NCI-H526 treated with DMSO at 0.1 percent for 48 hours (cell line): ENCODE data around the gene EXOSC10.
"Not testable (repeated sequence)": the region's sequence is repeated elsewhere in the genome, so short reads cannot be mapped to it uniquely, and the experiment has no call there.

ENCODE experiments used
- DNase-seq: peaks from one replicate; lab custom pipeline; 2025; lab: John Stamatoyannopoulos, UW

EXOSC10 gene

GRCh38 chr1:11061652-11062365 lies 37.9 kb downstream of the EXOSC10 start:
- no peak for DNase-seq

GRCh38 chr1:11059968-11060830 lies 39.5 kb downstream of the EXOSC10 start, which contains the start of gene SRM:
Gene SRM, minus strand, starts transcription at chr1:11060018. Its CDS starts 75 bp downstream, at chr1:11059943.
- DNase-seq: peak; percentile 75

GRCh38 chr1:11059155-11059967 lies 40.3 kb downstream of the EXOSC10 start:
- DNase-seq: no peak

- DNase-seq: no peak
Measured at GRCh38 chr1:11058595-11059154, 41.0 kb downstream of the EXOSC10 start.

GRCh38 chr1:11058026-11058425 lies 41.6 kb downstream of the EXOSC10 start:
- DNase-seq: no peak

- no peak for DNase-seq
Measured at GRCh38 chr1:11057477-11057876, 42.2 kb downstream of the EXOSC10 start.

GRCh38 chr1:11056504-11056903 lies 43.2 kb downstream of the EXOSC10 start:
- DNase-seq: no peak

GRCh38 chr1:11055676-11056075 lies 44.0 kb downstream of the EXOSC10 start:
- no peak for DNase-seq

GRCh38 chr1:11054666-11055065 lies 45.0 kb downstream of the EXOSC10 start:
- DNase-seq: no peak

- DNase-seq: no peak
Measured at GRCh38 chr1:11054181-11054580, 45.5 kb downstream of the EXOSC10 start.

- no peak for DNase-seq
Measured at GRCh38 chr1:11053758-11054137, 45.9 kb downstream of the EXOSC10 start.

- DNase-seq: no peak
Measured at GRCh38 chr1:11052839-11053757, 46.6 kb downstream of the EXOSC10 start.

- no peak for DNase-seq
Measured at GRCh38 chr1:11051781-11052511, 47.7 kb downstream of the EXOSC10 start.

- not testable (repeated sequence) for DNase-seq
Measured at GRCh38 chr1:11051121-11051520, 48.5 kb downstream of the EXOSC10 start.

- DNase-seq: no peak
Measured at GRCh38 chr1:11046625-11047365, 52.9 kb downstream of the EXOSC10 start, which contains the start of gene MASP2. Gene MASP2, minus strand, starts transcription at chr1:11047239. Its CDS starts 32 bp downstream, at chr1:11047207.

GRCh38 chr1:11046270-11046566 lies 53.5 kb downstream of the EXOSC10 start:
- DNase-seq: no peak

- DNase-seq: no peak
Measured at GRCh38 chr1:11045428-11046269, 54.0 kb downstream of the EXOSC10 start.

- no peak for DNase-seq
Measured at GRCh38 chr1:11044849-11045427, 54.7 kb downstream of the EXOSC10 start.
